Right lobe of liver (tissue), 4 donors: ENCODE results near the gene FAM83C.

Source experiments
- CTCF ChIP-seq, 4 donors: fragments of 200-600 bp in 3 of 4; fragments of 450-650 bp in 1 of 4; IDR thresholded peaks; one replicate each; pipeline versions ENCODE4 v1.5.1 to v1.8.0; 2016 to 2022; ENCODE audit warnings: antibody characterized with exemption in 4 of 4, mild to moderate bottlenecking in 2 of 4
- POLR2A ChIP-seq: fragments of 450-650 bp; IDR thresholded peaks from one replicate; pipeline ENCODE4 v1.6.1; 2017; ENCODE audit warnings: antibody characterized with exemption, mild to moderate bottlenecking
- donor health status: DM: no; HTN: no; CAD: no.
- donor health status: DM: no; HTN: no; CAD: no.
- donor health status: DM: no; HTN: yes; CAD: no.

- TF ChIP-seq CTCF (IDR thresholded peaks at IDR 0.05) (no peak), POLR2A (no peak)
These were observed 19.2 kb upstream of the FAM83C start for GRCh38 chr20:35311409-35311808.
